Diencephalon (tissue), 1 donor: ENCODE measurements around the gene SERPINA6. TPM values are rescaled to one million over a fixed set of nuclear protein-coding genes. Genes with fewer than 3 reads are reported as not detected.

ENCODE experiments used
- total RNA-seq: library from RNA; depleted of rRNA; stranded (reverse); fragments of >200 nt; gene quantifications from one replicate; pipeline ENCODE4 v1.2.3, GENCODE V29; 2014

The SERPINA6 gene
- not detected for total RNA-seq

GRCh38 chr14:94322648-94323570 lies at the start of gene SERPINA6:
Gene SERPINA6, minus strand, starts transcription at chr14:94323336. Its CDS starts 8,688 bp downstream, at chr14:94314648.

GRCh38 chr14:94366146-94366915 lies 43.2 kb upstream of the SERPINA6 start, which contains the start of gene SERPINA2:
Gene SERPINA2, minus strand, starts transcription at chr14:94366698.

GRCh38 chr14:94292872-94293577 lies 30.1 kb downstream of the SERPINA6 start, which contains the start of gene SERPINA10:
Gene SERPINA10, minus strand, starts transcription at chr14:94293268. Its CDS starts 2,675 bp downstream, at chr14:94290593.

Other genes with a start within 250 kb of the SERPINA6 start
- gene DDX24, start 242.1 kb downstream of the SERPINA6 start, total RNA-seq: 122 TPM
- 15.7 TPM for gene IFI27L1, start 242.0 kb downstream of the SERPINA6 start, total RNA-seq
- gene IFI27, start 212.6 kb downstream of the SERPINA6 start, total RNA-seq: 24.2 TPM
- 33.9 TPM for gene IFI27L2, start 193.7 kb downstream of the SERPINA6 start, total RNA-seq
- gene PPP4R4, start 149.0 kb downstream of the SERPINA6 start, total RNA-seq: 11.8 TPM
- gene SERPINA10, start 30.1 kb downstream of the SERPINA6 start, total RNA-seq: not detected
- gene SERPINA2, start 43.4 kb upstream of the SERPINA6 start, total RNA-seq: not detected
- gene SERPINA1, start 65.3 kb upstream of the SERPINA6 start, total RNA-seq: 3.2 TPM
- not detected for gene SERPINA11, start 129.5 kb upstream of the SERPINA6 start, total RNA-seq
- gene SERPINA9, start 152.9 kb upstream of the SERPINA6 start, total RNA-seq: not detected
- gene SERPINA12, start 186.1 kb upstream of the SERPINA6 start, total RNA-seq: not detected
- not detected for gene SERPINA4, start 238.1 kb upstream of the SERPINA6 start, total RNA-seq